Measurements from ENCODE around the gene SRGAP2C.
"Not testable (repeated sequence)": the region's sequence is repeated elsewhere in the genome, so short reads cannot be mapped to it uniquely, and the experiment has no call there.

The SRGAP2C gene

GRCh38 chr1:121396335-121397081, 211.7 kb downstream of the SRGAP2C start:
- peak overlapping the region; percentile 54 for H3K4me3 ChIP-seq (ENCODE audit: low read length)
- DNase-seq (ENCODE audit: low read depth): not testable (repeated sequence)

GRCh38 chr1:121397101-121397500, 212.3 kb downstream of the SRGAP2C start:
- H3K4me3 ChIP-seq (ENCODE audit: low read length): peak overlapping the region; percentile 54
- DNase-seq (ENCODE audit: low read depth): not testable (repeated sequence)

DNA sequence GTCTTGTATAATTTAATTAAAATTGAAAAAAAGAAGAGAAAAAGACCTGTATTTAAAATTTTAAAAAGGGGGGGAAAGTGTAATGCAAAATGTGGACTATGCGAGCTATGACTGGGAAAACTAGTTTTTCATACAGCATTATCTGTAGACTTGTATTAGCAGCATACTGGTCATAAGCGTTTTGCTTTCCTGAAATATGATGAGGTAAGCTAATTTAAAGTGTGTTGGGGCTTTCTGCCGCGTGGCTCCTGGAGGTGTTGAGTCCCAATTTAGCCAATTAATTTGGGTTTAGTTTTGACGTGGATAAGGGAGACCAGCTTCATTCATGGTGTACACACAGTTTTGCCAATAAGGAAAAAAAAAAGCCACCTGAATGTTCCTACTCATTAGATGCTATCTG, 214.4 kb downstream of the SRGAP2C start:
- H3K4me3 ChIP-seq (ENCODE audit: low read length); DNase-seq (ENCODE audit: low read depth): not testable (repeated sequence)

- not testable (repeated sequence) for H3K4me3 ChIP-seq (ENCODE audit: low read length); DNase-seq (ENCODE audit: low read depth)
Observed at GRCh38 chr1:121400108-121400507, 215.3 kb downstream of the SRGAP2C start.

- H3K4me3 ChIP-seq (ENCODE audit: low read length); DNase-seq (ENCODE audit: low read depth): not testable (repeated sequence)
Observed at GRCh38 chr1:121400541-121401310, 216.0 kb downstream of the SRGAP2C start.

DNA sequence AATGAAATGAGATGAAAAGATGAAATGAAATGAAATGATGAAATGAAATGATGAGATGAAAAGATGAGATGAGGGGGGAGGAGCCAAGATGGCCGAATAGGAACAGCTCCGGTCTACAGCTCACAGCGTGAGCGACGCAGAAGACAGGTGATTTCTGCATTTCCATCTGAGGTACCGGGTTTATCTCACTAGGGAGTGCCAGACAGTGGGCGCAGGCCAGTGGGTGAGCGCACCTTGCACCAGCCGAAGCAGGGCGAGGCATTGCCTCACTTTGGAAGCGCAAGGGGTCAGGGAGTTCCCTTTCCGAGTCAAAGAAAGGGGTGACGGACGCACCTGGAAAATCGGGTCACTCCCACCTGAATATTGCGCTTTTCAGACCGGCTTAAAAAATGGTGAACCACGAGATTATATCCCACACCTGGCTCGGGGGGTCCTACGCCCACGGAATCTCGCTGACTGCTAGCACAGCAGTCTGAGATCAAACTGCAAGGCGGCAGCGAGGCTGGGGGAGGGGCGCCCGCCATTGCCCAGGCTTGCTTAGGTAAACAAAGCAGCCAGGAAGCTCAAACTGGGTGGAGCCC, 216.7 kb downstream of the SRGAP2C start:
- H3K4me3 ChIP-seq (ENCODE audit: low read length); DNase-seq (ENCODE audit: low read depth): not testable (repeated sequence)

DNA sequence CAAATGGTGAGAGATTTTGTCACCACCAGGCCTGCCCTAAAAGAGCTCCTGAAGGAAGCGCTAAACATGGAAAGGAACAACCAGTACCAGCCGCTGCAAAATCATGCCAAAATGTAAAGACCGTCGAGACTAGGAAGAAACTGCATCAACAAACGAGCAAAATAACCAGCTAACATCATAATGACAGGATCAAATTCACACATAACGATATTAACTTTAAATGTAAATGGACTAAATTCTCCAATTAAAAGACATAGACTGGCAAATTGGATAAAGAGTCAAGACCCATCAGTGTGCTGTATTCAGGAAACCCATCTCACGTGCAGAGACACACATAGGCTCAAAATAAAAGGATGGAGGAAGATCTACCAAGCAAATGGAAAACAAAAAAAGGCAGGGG, 218.5 kb downstream of the SRGAP2C start:
- not testable (repeated sequence) for DNase-seq (ENCODE audit: low read depth)

GRCh38 chr1:121408354-121408753, 223.6 kb downstream of the SRGAP2C start:
- no peak for DNase-seq (ENCODE audit: low read depth)
- TF ChIP-seq, protein P1, sequence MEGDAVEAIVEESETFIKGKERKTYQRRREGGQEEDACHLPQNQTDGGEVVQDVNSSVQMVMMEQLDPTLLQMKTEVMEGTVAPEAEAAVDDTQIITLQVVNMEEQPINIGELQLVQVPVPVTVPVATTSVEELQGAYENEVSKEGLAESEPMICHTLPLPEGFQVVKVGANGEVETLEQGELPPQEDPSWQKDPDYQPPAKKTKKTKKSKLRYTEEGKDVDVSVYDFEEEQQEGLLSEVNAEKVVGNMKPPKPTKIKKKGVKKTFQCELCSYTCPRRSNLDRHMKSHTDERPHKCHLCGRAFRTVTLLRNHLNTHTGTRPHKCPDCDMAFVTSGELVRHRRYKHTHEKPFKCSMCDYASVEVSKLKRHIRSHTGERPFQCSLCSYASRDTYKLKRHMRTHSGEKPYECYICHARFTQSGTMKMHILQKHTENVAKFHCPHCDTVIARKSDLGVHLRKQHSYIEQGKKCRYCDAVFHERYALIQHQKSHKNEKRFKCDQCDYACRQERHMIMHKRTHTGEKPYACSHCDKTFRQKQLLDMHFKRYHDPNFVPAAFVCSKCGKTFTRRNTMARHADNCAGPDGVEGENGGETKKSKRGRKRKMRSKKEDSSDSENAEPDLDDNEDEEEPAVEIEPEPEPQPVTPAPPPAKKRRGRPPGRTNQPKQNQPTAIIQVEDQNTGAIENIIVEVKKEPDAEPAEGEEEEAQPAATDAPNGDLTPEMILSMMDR (conservative IDR thresholded peaks at IDR 0.05; ENCODE audit: low read depth, low read length): no peak
- no peak overlapping the region for H3K4me3 ChIP-seq (ENCODE audit: low read length)

More for the DNA sequence above, 218.5 kb downstream of the SRGAP2C start:
- not testable (repeated sequence) for H3K4me3 ChIP-seq (ENCODE audit: low read length)

GRCh38 chr1:121413821-121414220, 229.0 kb downstream of the SRGAP2C start:
- DNase-seq (ENCODE audit: low read depth): no peak
- H3K4me3 ChIP-seq (ENCODE audit: low read length): no peak overlapping the region
- TF ChIP-seq, protein P1 (conservative IDR thresholded peaks at IDR 0.05; ENCODE audit: low read depth, low read length): no peak

DNA sequence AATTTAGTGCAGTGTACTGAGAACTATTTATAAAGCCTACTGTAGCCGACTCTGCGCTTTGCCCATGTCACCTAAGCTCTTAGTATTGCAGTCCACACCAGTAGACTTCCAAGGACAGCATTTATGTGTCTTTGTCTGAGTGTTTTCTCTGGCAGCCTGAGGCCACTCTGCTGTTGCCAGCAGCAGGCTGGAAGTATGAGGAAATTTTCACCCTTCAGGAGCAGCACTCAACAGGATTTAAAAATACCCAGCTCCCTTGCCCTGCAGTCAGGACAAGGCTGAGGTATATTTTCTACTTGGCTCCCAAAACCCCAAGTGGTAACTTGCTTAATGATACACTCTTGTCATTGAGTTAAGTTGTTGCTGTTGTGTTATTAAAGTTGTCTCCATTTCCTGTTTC, 230.1 kb downstream of the SRGAP2C start:
- DNase-seq (ENCODE audit: low read depth): no peak
- no peak overlapping the region for H3K4me3 ChIP-seq (ENCODE audit: low read length)
- TF ChIP-seq, protein P1 (conservative IDR thresholded peaks at IDR 0.05; ENCODE audit: low read depth, low read length): no peak

Data from retinal pigment epithelial cell (primary cell).